ENCODE data around the gene TSHZ2. TPM values are rescaled to one million over a fixed set of nuclear protein-coding genes. Genes with fewer than 3 reads are reported as not detected.

Gene TSHZ2
- total RNA-seq, 3 donors from 2014 or later, result 31.7 to 106 (median 59.6) TPM

DNA sequence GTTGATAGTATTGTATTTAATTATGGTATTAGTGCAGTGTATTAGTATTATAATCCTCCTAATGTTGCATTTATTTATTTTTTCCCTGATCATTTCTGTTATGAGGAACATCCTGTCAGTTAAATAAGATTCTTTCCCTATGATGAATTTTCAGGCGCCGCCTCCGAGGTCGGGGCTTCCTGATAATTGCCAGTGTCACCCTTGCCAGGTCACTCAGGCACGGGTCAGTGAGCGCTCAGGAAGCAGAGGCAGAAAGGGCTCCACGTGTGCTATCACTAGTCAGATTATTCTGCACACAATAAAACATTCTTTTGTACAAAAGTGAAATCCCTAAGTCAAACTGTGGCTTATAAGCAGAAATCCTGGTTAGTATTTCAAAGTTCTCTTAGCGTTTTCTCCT is 64.8 kb downstream of the TSHZ2 start:
- Histone ChIP-seq H3K9me3 (no peaks in the 10 kb centered on the region), H3K27me3 (no peaks in the 10 kb centered on the region), H3K27ac (peak overlapping the region; percentile 26 to 78), H3K4me1 (peaks cover 0 to 4% of the 10 kb centered on the region in 2 donors), H3K36me3 (no peaks in the 10 kb centered on the region), H3K4me3 (no peak overlapping the region)
- no peak for TF ChIP-seq POLR2A (IDR thresholded peaks at IDR 0.05)
- peak in 1 of 3 donors; percentile 31 for TF ChIP-seq POLR2AphosphoS5 (IDR thresholded peaks at IDR 0.05)
- no peak for DNase-seq (ENCODE audit: low spot score in 2 of 2)
- intact Hi-C loops (cut with DNase I; ENCODE audit: low total_unique reads), result no loop called here

DNA sequence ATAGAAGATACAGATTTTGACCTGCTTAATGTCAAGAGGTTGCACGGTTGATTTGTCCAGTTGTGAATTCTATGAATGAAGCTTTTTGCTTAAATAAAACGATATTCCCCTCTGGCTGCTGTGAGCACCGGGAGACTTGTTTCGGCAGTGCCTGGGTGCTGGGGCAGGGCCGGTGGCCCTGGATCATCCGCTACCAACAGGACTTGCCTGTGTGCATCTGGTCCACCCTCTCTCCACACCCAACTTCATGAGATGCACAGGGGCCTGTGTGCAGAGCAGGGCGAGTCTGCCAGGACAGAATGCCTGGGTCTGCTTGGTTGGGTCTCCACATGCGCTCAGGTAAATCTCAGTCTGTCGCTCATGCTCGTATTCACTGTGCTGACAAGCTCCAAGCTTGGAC is 65.5 kb downstream of the TSHZ2 start:
- TF ChIP-seq POLR2AphosphoS5 (IDR thresholded peaks at IDR 0.05) (no peak), POLR2A (IDR thresholded peaks at IDR 0.05) (no peak)
- TF ChIP-seq, protein P1, sequence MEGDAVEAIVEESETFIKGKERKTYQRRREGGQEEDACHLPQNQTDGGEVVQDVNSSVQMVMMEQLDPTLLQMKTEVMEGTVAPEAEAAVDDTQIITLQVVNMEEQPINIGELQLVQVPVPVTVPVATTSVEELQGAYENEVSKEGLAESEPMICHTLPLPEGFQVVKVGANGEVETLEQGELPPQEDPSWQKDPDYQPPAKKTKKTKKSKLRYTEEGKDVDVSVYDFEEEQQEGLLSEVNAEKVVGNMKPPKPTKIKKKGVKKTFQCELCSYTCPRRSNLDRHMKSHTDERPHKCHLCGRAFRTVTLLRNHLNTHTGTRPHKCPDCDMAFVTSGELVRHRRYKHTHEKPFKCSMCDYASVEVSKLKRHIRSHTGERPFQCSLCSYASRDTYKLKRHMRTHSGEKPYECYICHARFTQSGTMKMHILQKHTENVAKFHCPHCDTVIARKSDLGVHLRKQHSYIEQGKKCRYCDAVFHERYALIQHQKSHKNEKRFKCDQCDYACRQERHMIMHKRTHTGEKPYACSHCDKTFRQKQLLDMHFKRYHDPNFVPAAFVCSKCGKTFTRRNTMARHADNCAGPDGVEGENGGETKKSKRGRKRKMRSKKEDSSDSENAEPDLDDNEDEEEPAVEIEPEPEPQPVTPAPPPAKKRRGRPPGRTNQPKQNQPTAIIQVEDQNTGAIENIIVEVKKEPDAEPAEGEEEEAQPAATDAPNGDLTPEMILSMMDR (IDR thresholded peaks at IDR 0.05), result no peak
- H3K27me3 ChIP-seq, result no peaks in the 10 kb centered on the region
- peaks cover 0 to 4% of the 10 kb centered on the region in 2 donors for H3K4me1 ChIP-seq
- DNase-seq (ENCODE audit: low spot score in 2 of 2), result no peak
- no peaks in the 10 kb centered on the region for H3K36me3 ChIP-seq
- H3K9me3 ChIP-seq, result no peaks in the 10 kb centered on the region
- no peak overlapping the region for H3K4me3 ChIP-seq
- intact Hi-C loops (cut with DNase I; ENCODE audit: low total_unique reads), result no loop called here
- peak overlapping the region; percentile 26 to 78 for H3K27ac ChIP-seq

DNA sequence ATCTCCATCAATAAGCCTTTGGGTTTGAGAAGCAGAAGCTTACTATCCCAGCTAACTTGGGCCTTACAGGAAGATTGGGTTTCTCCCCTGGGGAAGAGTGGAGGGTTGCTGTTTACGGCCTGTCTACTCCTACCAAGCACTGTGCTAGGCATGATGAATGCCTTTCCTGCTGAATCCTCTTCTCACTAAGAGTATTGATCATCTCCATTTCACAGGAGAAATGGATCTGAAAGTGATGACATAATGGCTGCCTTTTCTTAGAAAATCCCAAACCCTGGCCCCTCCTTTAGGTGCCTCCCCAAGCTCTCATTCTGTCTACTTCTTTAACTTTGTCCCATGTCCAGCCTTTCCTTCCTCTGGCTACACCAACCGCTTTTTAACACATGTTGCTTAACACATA is 66.1 kb downstream of the TSHZ2 start:
- no peak for DNase-seq (ENCODE audit: low spot score in 2 of 2)
- H3K9me3 ChIP-seq, result no peaks in the 10 kb centered on the region
- H3K4me1 ChIP-seq, result peaks cover 0 to 11% of the 10 kb centered on the region in 2 donors
- intact Hi-C loops (cut with DNase I; ENCODE audit: low total_unique reads), result no loop called here
- H3K27ac ChIP-seq, result peak overlapping the region in 1 of 2 donors; percentile 31
- no peaks in the 10 kb centered on the region for H3K27me3 ChIP-seq
- TF ChIP-seq POLR2A (IDR thresholded peaks at IDR 0.05), result no peak
- TF ChIP-seq, protein P1 (IDR thresholded peaks at IDR 0.05), result no peak
- no peak for TF ChIP-seq POLR2AphosphoS5 (IDR thresholded peaks at IDR 0.05)
- H3K36me3 ChIP-seq, result no peaks in the 10 kb centered on the region
- no peak overlapping the region for H3K4me3 ChIP-seq

DNA sequence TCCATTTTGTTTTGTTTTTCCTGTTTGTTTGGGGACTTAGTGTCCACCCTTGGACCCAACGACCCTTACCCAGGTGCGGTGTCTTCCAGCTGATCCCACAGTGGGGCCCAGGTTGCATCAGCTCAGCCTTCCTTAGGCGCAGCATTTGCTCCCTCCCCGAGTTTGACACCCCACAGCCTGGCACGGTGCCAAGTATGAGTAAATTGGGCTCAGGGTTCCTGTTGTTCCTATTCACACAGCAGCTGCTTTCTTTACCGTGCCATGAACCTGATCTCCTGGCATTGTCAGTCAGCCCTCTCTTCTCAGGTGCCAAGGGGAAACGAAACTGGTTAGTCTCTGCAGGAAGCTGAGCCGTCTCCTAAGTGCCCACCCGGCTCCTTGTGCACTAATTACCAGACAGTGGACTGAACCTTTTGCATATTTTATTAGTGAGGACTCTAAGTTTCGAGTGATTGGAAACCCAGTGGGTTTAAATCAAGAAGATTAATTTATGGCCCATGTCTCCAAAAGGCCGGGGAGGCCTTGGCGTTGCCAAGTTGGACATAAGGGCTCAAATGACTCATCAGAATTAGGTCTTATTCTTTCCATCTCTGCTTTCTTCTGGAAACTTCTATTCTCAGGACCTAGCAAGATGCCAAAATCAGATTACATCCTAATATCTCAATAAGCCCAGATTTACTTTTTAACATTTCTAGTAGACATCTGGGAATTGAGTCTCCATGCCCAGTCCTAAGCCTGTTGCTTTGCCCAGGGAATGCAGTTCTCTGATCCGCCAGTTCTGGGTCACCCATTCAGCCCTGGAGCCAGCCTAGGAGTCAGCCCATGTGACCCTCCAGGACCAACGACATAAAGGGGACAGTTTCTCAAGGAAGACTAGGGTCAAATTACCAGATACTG is 68.8 kb downstream of the TSHZ2 start:
- intact Hi-C loops (cut with DNase I; ENCODE audit: low total_unique reads), result no loop called here
- peak; percentile 54 to 68 for DNase-seq (ENCODE audit: low spot score in 2 of 2)
- Histone ChIP-seq H3K27me3 (no peaks in the 10 kb centered on the region), H3K4me3 (peak overlapping the region in 2 of 3 donors; percentile 14 to 39), H3K27ac (peak overlapping the region; percentile 84 to 88), H3K9me3 (no peaks in the 10 kb centered on the region), H3K4me1 (peaks cover 0 to 15% of the 10 kb centered on the region in 2 donors), H3K36me3 (no peaks in the 10 kb centered on the region)
- TF ChIP-seq, protein P1 (IDR thresholded peaks at IDR 0.05), result no peak
- no peak for TF ChIP-seq POLR2A (IDR thresholded peaks at IDR 0.05)
- peak in 2 of 3 donors; percentile 27 to 55 for TF ChIP-seq POLR2AphosphoS5 (IDR thresholded peaks at IDR 0.05)

DNA sequence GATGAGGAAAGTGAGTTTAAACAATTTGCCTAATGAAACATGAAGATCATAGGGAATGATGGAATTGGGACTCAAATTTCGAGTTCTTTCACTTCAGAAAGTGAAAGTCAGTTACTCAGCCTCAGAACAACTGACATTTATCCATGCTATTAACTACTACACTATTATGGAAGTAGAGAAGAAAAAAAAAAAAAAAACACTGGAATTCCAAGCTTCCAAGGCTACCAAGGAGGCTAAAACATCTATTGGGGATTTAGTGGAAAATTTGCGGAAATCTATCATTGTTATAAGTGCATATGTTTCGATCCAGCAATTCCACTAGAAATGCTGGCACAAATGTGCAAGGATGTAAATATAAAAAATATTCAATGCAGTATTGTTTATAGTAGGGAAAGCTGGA is 70.4 kb downstream of the TSHZ2 start:
- Histone ChIP-seq H3K36me3 (no peaks in the 10 kb centered on the region), H3K4me1 (peaks cover 0 to 23% of the 10 kb centered on the region in 2 donors), H3K27ac (peak overlapping the region; percentile 84 to 88), H3K4me3 (no peak overlapping the region), H3K9me3 (no peaks in the 10 kb centered on the region), H3K27me3 (no peaks in the 10 kb centered on the region)
- TF ChIP-seq POLR2AphosphoS5 (IDR thresholded peaks at IDR 0.05) (no peak), POLR2A (IDR thresholded peaks at IDR 0.05) (no peak)
- TF ChIP-seq, protein P1 (IDR thresholded peaks at IDR 0.05), result no peak
- intact Hi-C loops (cut with DNase I; ENCODE audit: low total_unique reads), result no loop called here
- no peak for DNase-seq (ENCODE audit: low spot score in 2 of 2)

Measured in breast epithelium (tissue), 4 donors.